ENCODE measurements around the gene GABRA6.
"Not testable (repeated sequence)": the region's sequence is repeated elsewhere in the genome, so short reads cannot be mapped to it uniquely, and the experiment has no call there.

GABRA6 gene

GRCh38 chr5:161685461-161685860 lies at the start of gene GABRA6:
Gene GABRA6, plus strand, starts transcription at chr5:161685721. Its CDS starts 269 bp downstream, at chr5:161685990.
- TF ChIP-seq ZNF274 (IDR thresholded peaks at IDR 0.05; ENCODE audit: low read depth, low read length) = no peak
- no peak within 1 kb of the TSS for H3K4me3 ChIP-seq (ENCODE audit: low read length)

- no peak for TF ChIP-seq ZNF274 (IDR thresholded peaks at IDR 0.05; ENCODE audit: low read depth, low read length)
- no peak overlapping the region for H3K4me3 ChIP-seq (ENCODE audit: low read length)
Measured at GRCh38 chr5:161637591-161637990, 47.9 kb upstream of the GABRA6 start.

GRCh38 chr5:161641444-161641843 lies 44.1 kb upstream of the GABRA6 start:
- H3K4me3 ChIP-seq (ENCODE audit: low read length) = no peak overlapping the region
- no peak for TF ChIP-seq ZNF274 (IDR thresholded peaks at IDR 0.05; ENCODE audit: low read depth, low read length)

- no peak overlapping the region for H3K4me3 ChIP-seq (ENCODE audit: low read length)
- no peak for TF ChIP-seq ZNF274 (IDR thresholded peaks at IDR 0.05; ENCODE audit: low read depth, low read length)
Measured at GRCh38 chr5:161645264-161645663, 40.3 kb upstream of the GABRA6 start.

GRCh38 chr5:161651926-161652325 lies 33.6 kb upstream of the GABRA6 start:
- H3K4me3 ChIP-seq (ENCODE audit: low read length) = not testable (repeated sequence)

- no peak overlapping the region for H3K4me3 ChIP-seq (ENCODE audit: low read length)
- no peak for TF ChIP-seq ZNF274 (IDR thresholded peaks at IDR 0.05; ENCODE audit: low read depth, low read length)
Measured at GRCh38 chr5:161660806-161661205, 24.7 kb upstream of the GABRA6 start.

GRCh38 chr5:161663431-161663830 lies 22.1 kb upstream of the GABRA6 start:
- H3K4me3 ChIP-seq (ENCODE audit: low read length) = no peak overlapping the region
- no peak for TF ChIP-seq ZNF274 (IDR thresholded peaks at IDR 0.05; ENCODE audit: low read depth, low read length)

GRCh38 chr5:161676103-161676502 lies 9.4 kb upstream of the GABRA6 start:
- TF ChIP-seq ZNF274 (IDR thresholded peaks at IDR 0.05; ENCODE audit: low read depth, low read length) = no peak
- no peak overlapping the region for H3K4me3 ChIP-seq (ENCODE audit: low read length)

- no peak for TF ChIP-seq ZNF274 (IDR thresholded peaks at IDR 0.05; ENCODE audit: low read depth, low read length)
- H3K4me3 ChIP-seq (ENCODE audit: low read length) = no peak overlapping the region
Measured at GRCh38 chr5:161686149-161686548, 628 bp downstream of the GABRA6 start.

GRCh38 chr5:161686881-161687280 lies 1.4 kb downstream of the GABRA6 start:
- H3K4me3 ChIP-seq (ENCODE audit: low read length) = no peak overlapping the region
- TF ChIP-seq ZNF274 (IDR thresholded peaks at IDR 0.05; ENCODE audit: low read depth, low read length) = no peak

- H3K4me3 ChIP-seq (ENCODE audit: low read length) = no peak overlapping the region
- TF ChIP-seq ZNF274 (IDR thresholded peaks at IDR 0.05; ENCODE audit: low read depth, low read length) = no peak
Measured at GRCh38 chr5:161687316-161687715, 1.8 kb downstream of the GABRA6 start.

- no peak overlapping the region for H3K4me3 ChIP-seq (ENCODE audit: low read length)
- TF ChIP-seq ZNF274 (IDR thresholded peaks at IDR 0.05; ENCODE audit: low read depth, low read length) = no peak
Measured at GRCh38 chr5:161691911-161692310, 6.4 kb downstream of the GABRA6 start.

GRCh38 chr5:161697001-161697400 lies 11.5 kb downstream of the GABRA6 start:
- no peak for TF ChIP-seq ZNF274 (IDR thresholded peaks at IDR 0.05; ENCODE audit: low read depth, low read length)
- H3K4me3 ChIP-seq (ENCODE audit: low read length) = no peak overlapping the region

GRCh38 chr5:161700065-161700464 lies 14.5 kb downstream of the GABRA6 start:
- no peak for TF ChIP-seq ZNF274 (IDR thresholded peaks at IDR 0.05; ENCODE audit: low read depth, low read length)
- H3K4me3 ChIP-seq (ENCODE audit: low read length) = no peak overlapping the region

GRCh38 chr5:161703528-161703927 lies 18.0 kb downstream of the GABRA6 start:
- no peak overlapping the region for H3K4me3 ChIP-seq (ENCODE audit: low read length)
- TF ChIP-seq ZNF274 (IDR thresholded peaks at IDR 0.05; ENCODE audit: low read depth, low read length) = no peak

GRCh38 chr5:161707382-161707781 lies 21.9 kb downstream of the GABRA6 start:
- H3K4me3 ChIP-seq (ENCODE audit: low read length) = no peak overlapping the region
- no peak for TF ChIP-seq ZNF274 (IDR thresholded peaks at IDR 0.05; ENCODE audit: low read depth, low read length)

Measured in GM08714 (cell line).